Stimulated activated CD4-positive, alpha-beta T cell treated with anti-CD3 and anti-CD28 coated beads, Interleukin-4, amount 100 ng/mL, for 48 hours (primary cell): ENCODE results near the gene PIP4K2A.
"Not testable (repeated sequence)": the region's sequence is repeated elsewhere in the genome, so short reads cannot be mapped to it uniquely, and the experiment has no call there.

Experiments
- DNase-seq, 2 donors: peaks; one replicate each; pipeline ENCODE4 v3.0.0-alpha.2; 2020; ENCODE audit warnings: low read depth in 2 of 2

Gene PIP4K2A

DNA sequence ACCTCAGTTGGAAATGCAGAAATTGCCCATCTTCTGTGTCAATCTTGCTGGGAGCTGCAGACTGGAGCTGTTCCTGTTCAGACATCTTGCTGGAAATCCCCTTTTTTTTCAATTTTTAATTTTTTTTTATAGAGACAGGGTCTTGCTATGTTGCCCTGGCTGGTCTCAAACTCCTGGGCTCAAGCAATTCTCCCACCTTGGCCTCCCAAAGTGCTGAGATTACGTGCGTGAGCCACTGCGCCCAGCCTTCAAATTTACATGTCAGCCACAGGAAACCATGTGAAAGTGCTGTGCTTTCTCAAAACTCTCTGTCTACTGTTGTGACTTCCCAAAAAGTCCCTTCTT lies 200.0 kb downstream of the PIP4K2A start:
- not testable (repeated sequence) for DNase-seq

- DNase-seq, result not testable (repeated sequence)
Measured at GRCh38 chr10:22513483-22514413, 200.6 kb downstream of the PIP4K2A start.

DNA sequence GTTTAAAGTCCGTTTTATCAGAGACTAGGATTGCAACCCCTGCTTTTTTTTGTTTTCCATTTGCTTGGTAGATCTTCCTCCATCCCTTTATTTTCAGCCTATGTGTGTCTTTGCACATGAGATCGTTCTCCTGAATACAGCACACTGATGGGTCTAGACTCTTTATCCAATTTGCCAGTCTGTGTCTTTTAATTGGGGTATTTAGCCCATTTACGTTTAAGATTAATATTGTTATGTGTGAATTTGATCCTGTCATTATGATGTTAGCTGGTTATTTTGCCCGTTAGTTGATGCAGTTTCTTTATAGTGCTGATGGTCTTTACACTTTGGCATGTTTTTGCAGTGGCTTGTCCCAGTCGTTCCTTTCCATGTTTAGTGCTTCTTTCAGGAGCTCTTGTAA lies 202.4 kb downstream of the PIP4K2A start:
- DNase-seq, result not testable (repeated sequence)

- DNase-seq, result not testable (repeated sequence)
Measured at GRCh38 chr10:22508214-22508613, 206.2 kb downstream of the PIP4K2A start.

GRCh38 chr10:22505911-22506685 lies 208.3 kb downstream of the PIP4K2A start:
- DNase-seq, result peak; percentile 21 to 24

GRCh38 chr10:22504766-22505165 lies 209.6 kb downstream of the PIP4K2A start:
- no peak for DNase-seq

- no peak for DNase-seq
Measured at GRCh38 chr10:22503315-22504088, 210.9 kb downstream of the PIP4K2A start.

- DNase-seq, result no peak
Measured at GRCh38 chr10:22501863-22502262, 212.5 kb downstream of the PIP4K2A start.

- DNase-seq, result no peak
Measured at GRCh38 chr10:22501413-22501812, 213.0 kb downstream of the PIP4K2A start.

DNA sequence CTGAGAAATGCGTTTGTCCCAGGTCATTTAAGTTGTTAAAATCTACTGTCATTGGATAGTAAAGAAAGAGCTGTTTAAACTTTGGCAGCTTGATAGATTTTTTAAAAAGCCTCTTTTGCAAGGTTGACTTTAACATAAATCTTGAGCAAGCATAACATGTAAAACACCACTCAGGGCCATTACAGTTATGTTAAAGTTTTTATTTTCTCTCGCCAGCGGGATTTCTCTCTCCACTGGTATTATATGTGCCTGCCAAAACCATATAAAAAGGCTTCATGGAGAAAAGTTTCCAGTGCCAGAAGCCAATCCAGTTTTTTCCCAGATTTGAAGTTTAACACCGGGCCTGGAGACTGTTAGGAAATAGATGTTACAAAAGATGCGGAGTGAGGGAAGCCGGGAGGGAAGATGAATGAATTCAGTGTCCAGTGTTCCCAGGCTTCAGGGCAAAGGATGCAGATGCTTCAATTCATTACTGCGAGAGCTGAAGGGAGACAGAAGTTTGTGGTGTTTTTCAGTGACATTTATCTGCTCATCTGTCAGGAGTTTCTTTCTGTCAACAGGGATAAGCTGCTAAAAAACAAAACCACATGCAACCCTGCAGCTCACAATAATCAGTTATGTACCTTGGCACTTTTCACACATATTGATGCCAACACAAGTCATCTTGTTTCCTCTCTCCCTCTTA lies 213.6 kb downstream of the PIP4K2A start:
- DNase-seq, result no peak

GRCh38 chr10:22499973-22500372 lies 214.4 kb downstream of the PIP4K2A start:
- not testable (repeated sequence) for DNase-seq

GRCh38 chr10:22495396-22495795 lies 219.0 kb downstream of the PIP4K2A start:
- DNase-seq, result no peak

DNA sequence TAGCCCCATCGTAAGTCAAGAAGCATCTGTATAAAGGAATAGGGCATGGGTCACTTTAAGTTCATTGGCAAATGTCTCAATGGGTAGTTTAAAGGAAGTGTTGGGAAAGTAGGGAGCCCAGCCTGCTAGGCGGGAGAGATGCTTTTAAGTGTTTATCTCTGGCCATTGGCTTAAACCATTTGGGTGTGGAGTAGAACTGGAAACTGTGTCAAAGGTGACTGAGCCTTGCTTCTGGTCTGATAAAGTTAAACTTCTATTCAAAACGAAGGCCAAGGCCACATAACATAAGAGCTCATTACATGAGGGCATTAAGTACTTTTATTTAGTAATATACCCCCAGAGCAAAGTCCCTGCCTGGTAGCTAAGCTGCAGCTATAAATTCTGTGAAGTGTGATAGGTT lies 220.4 kb downstream of the PIP4K2A start:
- DNase-seq, result no peak

GRCh38 chr10:22491931-22492615 lies 222.3 kb downstream of the PIP4K2A start:
- peak in 1 of 2 donors; percentile 5 for DNase-seq

- no peak for DNase-seq
Measured at GRCh38 chr10:22491480-22491879, 222.9 kb downstream of the PIP4K2A start.

DNA sequence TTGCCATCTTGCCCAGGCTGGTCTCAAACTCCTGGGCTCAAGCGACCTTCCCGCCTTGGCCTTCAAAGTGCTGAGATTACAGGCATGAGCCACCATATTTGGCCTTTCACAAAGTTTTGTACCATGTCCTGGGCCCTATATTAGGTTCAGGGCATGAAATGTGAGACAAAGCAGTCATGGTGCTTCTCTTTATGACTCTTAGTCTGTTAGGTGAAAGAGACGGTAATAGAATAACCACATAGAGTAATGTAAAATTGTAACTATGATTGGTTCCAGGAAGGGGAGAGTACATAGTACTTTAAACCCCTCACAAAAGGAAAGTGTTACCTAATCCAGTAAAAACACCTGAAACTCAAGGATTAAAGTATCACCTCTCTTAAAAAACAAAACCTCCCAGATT lies 224.4 kb downstream of the PIP4K2A start:
- no peak for DNase-seq

DNA sequence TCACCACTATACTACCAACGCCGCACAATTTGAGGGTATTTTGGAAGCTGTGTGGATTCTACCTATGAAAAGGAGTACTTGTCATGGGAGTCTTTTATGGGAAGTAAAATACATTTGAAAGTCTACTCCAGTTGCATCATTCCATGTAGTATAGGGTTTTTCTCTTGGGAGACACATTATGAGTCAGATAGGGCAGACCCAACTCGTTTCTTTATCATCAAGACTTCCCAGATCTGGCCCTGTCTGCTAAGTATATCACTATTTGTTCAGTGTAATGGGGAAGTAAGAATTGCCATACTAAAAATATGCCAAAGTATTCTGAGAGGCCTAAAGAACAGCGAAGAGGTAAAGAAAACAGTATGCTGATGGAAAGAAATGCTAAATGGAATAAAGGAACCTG lies 224.9 kb downstream of the PIP4K2A start:
- DNase-seq, result no peak

DNA sequence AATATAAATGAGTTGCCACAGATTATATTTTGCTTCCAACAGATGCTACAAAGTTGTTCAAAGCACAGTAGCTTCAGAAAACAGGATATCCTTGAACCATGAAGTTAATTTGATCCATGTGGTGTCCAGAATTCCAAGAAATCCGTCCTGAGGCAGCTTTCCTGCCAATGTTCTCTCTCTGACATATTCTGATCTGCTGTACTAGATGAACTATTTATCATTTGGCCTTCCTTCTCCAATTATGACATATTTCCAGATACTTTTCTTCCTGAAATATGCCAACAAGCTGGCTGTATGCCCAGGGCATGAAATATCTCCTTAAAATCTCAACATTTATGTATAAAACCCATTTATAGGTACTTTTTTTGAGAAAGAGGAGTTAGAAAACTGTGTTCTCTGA lies 227.9 kb downstream of the PIP4K2A start:
- no peak for DNase-seq
